Endodermal cell (in vitro differentiated cells): ENCODE data around the gene TRIM67. TPM values are rescaled to one million over a fixed set of nuclear protein-coding genes. Genes with fewer than 3 reads are reported as not detected.

ENCODE experiments used
- DNase-seq: peaks from one replicate; pipeline ENCODE4 v3.0.0-alpha.2; 2017
- H3K27ac ChIP-seq: 2 replicates; pipeline ENCODE4 v1.5.1; 2013; ENCODE audit warnings: mild to moderate bottlenecking, low read depth, low read length, moderate library complexity
- H3K27me3 ChIP-seq: 2 replicates; pipeline ENCODE4 v1.6.1; 2013; ENCODE audit warnings: mild to moderate bottlenecking, low read length, moderate library complexity; ENCODE audit not compliant: insufficient read depth, control insufficient read depth, poor library complexity, severe bottlenecking
- H3K36me3 ChIP-seq: 2 replicates; pipeline ENCODE4 v1.7.0; 2013; ENCODE audit warnings: mild to moderate bottlenecking, low read length, moderate library complexity; ENCODE audit not compliant: control insufficient read depth, insufficient read depth
- H3K4me1 ChIP-seq: one replicate; pipeline ENCODE4 v1.7.0; 2013; ENCODE audit warnings: low read length; ENCODE audit not compliant: control insufficient read depth, insufficient read depth
- H3K4me3 ChIP-seq: 2 replicates; pipeline ENCODE4 v1.5.1; 2013; ENCODE audit warnings: mild to moderate bottlenecking, low read length, moderate library complexity
- H3K9ac ChIP-seq: 2 replicates; pipeline ENCODE4 v1.6.1; 2013; ENCODE audit warnings: mild to moderate bottlenecking, low read length, moderate library complexity; ENCODE audit not compliant: poor library complexity, severe bottlenecking; ENCODE audit errors: extremely low read depth
- H3K9me3 ChIP-seq: 2 replicates; pipeline ENCODE4 v1.6.1; 2013; ENCODE audit warnings: mild to moderate bottlenecking, low read length, moderate library complexity; ENCODE audit not compliant: control insufficient read depth
- H3K27ac Mint-ChIP-seq: 2 replicates; pipeline ENCODE4 v1.8.0; 2020; ENCODE audit warnings: mixed read lengths
- H3K27me3 Mint-ChIP-seq: 2 replicates; pipeline ENCODE4 v1.8.0; 2021; ENCODE audit warnings: mild to moderate bottlenecking, mixed read lengths; ENCODE audit not compliant: insufficient read depth
- H3K36me3 Mint-ChIP-seq: 2 replicates; pipeline ENCODE4 v1.8.0; 2020; ENCODE audit warnings: low read depth, mixed read lengths
- H3K4me1 Mint-ChIP-seq: 2 replicates; pipeline ENCODE4 v1.8.0; 2020; ENCODE audit warnings: mixed read lengths
- H3K4me3 Mint-ChIP-seq: 2 replicates; pipeline ENCODE4 v1.8.0; 2020; ENCODE audit warnings: mild to moderate bottlenecking, moderate library complexity, mixed read lengths
- H3K9me3 Mint-ChIP-seq: 2 replicates; pipeline ENCODE4 v1.8.0; 2020; ENCODE audit warnings: mild to moderate bottlenecking, mixed read lengths
- CTCF ChIP-seq: fragments of 200-600 bp; sonication (generic); conservative IDR thresholded peaks from 2 replicates; pipeline ENCODE4 v1.5.0; 2021; ENCODE audit warnings: antibody characterized with exemption, mild to moderate bottlenecking
- WGBS, 2 experiments: methylation state at CpG; one replicate each; pipeline versions ENCODE4 v1.1.5 to v1.1.7; 2013; ENCODE audit warnings: missing lambda C conversion rate in 2 of 2, mixed read lengths in 1 of 2; ENCODE audit not compliant: insufficient coverage in 1 of 2, insufficient read length in 1 of 2; 5-methylcytosine and 5-hydroxymethylcytosine counted together
- long read RNA-seq, 4 experiments: library from polyadenylated mRNA in 2 of 4; library from RNA in 1 of 4; library from capped mRNA in 1 of 4; stranded (forward) in 3 of 4; unstranded in 1 of 4; transcript quantifications; one replicate each; pipeline ENCODE4 v2.0.0, GENCODE V29; 2020 to 2021; ENCODE audit warnings: inconsistent platforms in 1 of 4
- polyA plus RNA-seq, 2 experiments: library from polyadenylated mRNA; stranded (reverse); fragments of 50-300 nt; gene quantifications; one replicate each; pipeline ENCODE4 v1.2.3, GENCODE V29; 2013
- total RNA-seq, 2 donors: library from RNA; stranded (reverse); fragmentation: NEBNext Ultra II Directional in 1 of 2; extraction: Animal tissue kit (Norgen Biotek cat#: 25700) in 1 of 2; gene quantifications; 2 replicates in 1 of 2; 3 replicates in 1 of 2; pipeline ENCODE4 v1.2.1, GENCODE V29; 2021

TRIM67 gene
- total RNA-seq: under 1 TPM; 0.04 TPM
- polyA plus RNA-seq (2013, experiment 1 of 2): 1.1 TPM
- 1.0 TPM for polyA plus RNA-seq (2013, experiment 2 of 2)
- long read RNA-seq, experiment 1: 0 reads
- long read RNA-seq, experiment 2: 0 reads
- long read RNA-seq, experiment 3: 0 reads
- long read RNA-seq, experiment 4: 0 reads

GRCh38 chr1:231161667-231162296 is at the start of gene TRIM67:
TSS of gene TRIM67 (plus strand) at chr1:231162058. CDS start at chr1:231162970, 912 bp downstream.
- WGBS, 2 experiments: 0% methylated on average over 4 to 42 of the region's 42 CpGs
- Histone ChIP-seq H3K36me3 (no peaks in the 10 kb centered on the region), H3K4me3 (peak within 1 kb of the TSS; percentile 72), H3K9me3 (no peaks in the 10 kb centered on the region), H3K9ac (no peak within 1 kb of the TSS), H3K27ac (no peak within 1 kb of the TSS), H3K4me1 (no peaks in the 10 kb centered on the region), H3K27me3 (peaks cover 86% of the 10 kb centered on the region)
- Mint-ChIP-seq H3K9me3 (no peaks in the 10 kb centered on the region), H3K4me3 (peak within 1 kb of the TSS; percentile 52), H3K27ac (no peak within 1 kb of the TSS), H3K36me3 (no peaks in the 10 kb centered on the region), H3K4me1 (no peaks in the 10 kb centered on the region), H3K27me3 (peaks cover 94% of the 10 kb centered on the region)
- no peak for DNase-seq
- TF ChIP-seq CTCF: no peak

- H3K9me3 ChIP-seq: no peaks in the 10 kb centered on the region
- TF ChIP-seq CTCF: no peak
- no peak for DNase-seq
- no peaks in the 10 kb centered on the region for H3K4me1 ChIP-seq
- no peaks in the 10 kb centered on the region for H3K36me3 ChIP-seq
- no peak overlapping the region for H3K27ac ChIP-seq
- no peak overlapping the region for H3K27ac Mint-ChIP-seq
- H3K36me3 Mint-ChIP-seq: no peaks in the 10 kb centered on the region
- no peak overlapping the region for H3K4me3 ChIP-seq
- WGBS, 2 experiments: no CpG with 5 or more reads among the region's 1 CpG
- H3K9ac ChIP-seq: no peak overlapping the region
- H3K4me1 Mint-ChIP-seq: peaks cover 2% of the 10 kb centered on the region
- no peaks in the 10 kb centered on the region for H3K9me3 Mint-ChIP-seq
- H3K27me3 ChIP-seq: no peaks in the 10 kb centered on the region
- no peak overlapping the region for H3K4me3 Mint-ChIP-seq
- H3K27me3 Mint-ChIP-seq: peaks cover 37% of the 10 kb centered on the region
Measured at GRCh38 chr1:231116738-231117137, 45.1 kb upstream of the TRIM67 start.

- Mint-ChIP-seq H3K9me3 (no peaks in the 10 kb centered on the region), H3K36me3 (no peaks in the 10 kb centered on the region), H3K4me3 (no peak overlapping the region), H3K4me1 (peaks cover 4% of the 10 kb centered on the region), H3K27ac (no peak overlapping the region), H3K27me3 (peaks cover 23% of the 10 kb centered on the region)
- no peak for TF ChIP-seq CTCF
- no peaks in the 10 kb centered on the region for H3K27me3 ChIP-seq
- peak; percentile 70 for DNase-seq
- H3K4me3 ChIP-seq: no peak overlapping the region
- no peaks in the 10 kb centered on the region for H3K9me3 ChIP-seq
- no peak overlapping the region for H3K27ac ChIP-seq
- no peaks in the 10 kb centered on the region for H3K36me3 ChIP-seq
- no peaks in the 10 kb centered on the region for H3K4me1 ChIP-seq
- WGBS, 2 experiments: 47 to 53% methylated on average over 6 to 8 of the region's 8 CpGs
- H3K9ac ChIP-seq: no peak overlapping the region
Measured at GRCh38 chr1:231118704-231119453, 43.0 kb upstream of the TRIM67 start.
